HEK293T (cell line): ENCODE results near the gene KRT13.

Experiments
- CTCF ChIA-PET: fragments of 350-600 bp; formaldehyde crosslinking; extraction: SDS; loops from one replicate; lab custom pipeline; 2021; ENCODE audit warnings: antibody characterized with exemption, inconsistent platforms; lab: Yijun Ruan, JAX
- POLR2A ChIA-PET: fragments of 350-600 bp; formaldehyde crosslinking; extraction: SDS; loops from one replicate; lab custom pipeline; 2020; ENCODE audit warnings: antibody characterized with exemption, inconsistent platforms; lab: Yijun Ruan, JAX
- DNase-seq: peaks from one replicate; pipeline ENCODE4 v3.0.0; 2012; ENCODE audit warnings: mixed read lengths; ENCODE audit errors: extremely low spot score
- ARNT ChIP-seq: fragments of 450-650 bp; IDR thresholded peaks from 2 replicates; pipeline ENCODE4 v1.6.1; 2017; ENCODE audit warnings: mild to moderate bottlenecking
- BHLHE40 ChIP-seq: fragments of 450-650 bp; IDR thresholded peaks from 2 replicates; pipeline ENCODE4 v1.6.1; 2016; ENCODE audit warnings: mild to moderate bottlenecking, moderate library complexity, borderline replicate concordance
- CTBP1 ChIP-seq: fragments of 450-650 bp; IDR thresholded peaks from 2 replicates; pipeline ENCODE4 v1.6.1; 2016; ENCODE audit warnings: borderline replicate concordance
- ELF4 ChIP-seq: fragments of 450-650 bp; IDR thresholded peaks from 2 replicates; pipeline ENCODE4 v1.6.1; 2017; ENCODE audit warnings: antibody characterized with exemption
- FOXA1 ChIP-seq: fragments of 450-650 bp; IDR thresholded peaks from 2 replicates; pipeline ENCODE4 v1.6.1; 2016; ENCODE audit warnings: mild to moderate bottlenecking
- FOXK2 ChIP-seq: fragments of 450-650 bp; IDR thresholded peaks from 2 replicates; pipeline ENCODE4 v1.6.1; 2016; ENCODE audit warnings: mild to moderate bottlenecking
- FOXM1 ChIP-seq: fragments of 450-650 bp; IDR thresholded peaks from 2 replicates; pipeline ENCODE4 v1.6.1; 2017; ENCODE audit warnings: mild to moderate bottlenecking, borderline replicate concordance
- HDGF ChIP-seq: fragments of 450-650 bp; IDR thresholded peaks from 2 replicates; pipeline ENCODE4 v1.6.1; 2017; ENCODE audit warnings: antibody characterized with exemption, borderline replicate concordance
- L3MBTL2 ChIP-seq: fragments of 450-650 bp; conservative IDR thresholded peaks from 2 replicates; pipeline ENCODE4 v1.6.1; 2016; ENCODE audit warnings: mild to moderate bottlenecking
- LEF1 ChIP-seq: fragments of 450-650 bp; IDR thresholded peaks from 2 replicates; pipeline ENCODE4 v1.6.1; 2017; ENCODE audit warnings: mild to moderate bottlenecking, borderline replicate concordance
- NFRKB ChIP-seq: fragments of 450-650 bp; IDR thresholded peaks from 2 replicates; pipeline ENCODE4 v1.6.1; 2016; ENCODE audit warnings: mild to moderate bottlenecking, moderate library complexity
- SP1 ChIP-seq: fragments of 450-650 bp; IDR thresholded peaks from 2 replicates; pipeline ENCODE4 v1.6.1; 2017
- SUZ12 ChIP-seq: fragments of 450-650 bp; IDR thresholded peaks from 2 replicates; pipeline ENCODE4 v1.6.1; 2016; ENCODE audit warnings: mild to moderate bottlenecking
- TARDBP ChIP-seq: fragments of 450-650 bp; IDR thresholded peaks from 2 replicates; pipeline ENCODE4 v1.6.1; 2016
- ZNF384 ChIP-seq: fragments of 450-650 bp; IDR thresholded peaks from 2 replicates; pipeline ENCODE4 v1.6.1; 2016
- TF ChIP-seq, protein P1 (sequence below): fragments of 450-650 bp; IDR thresholded peaks from 2 replicates; pipeline ENCODE4 v1.6.1; 2016

The KRT13 gene

DNA sequence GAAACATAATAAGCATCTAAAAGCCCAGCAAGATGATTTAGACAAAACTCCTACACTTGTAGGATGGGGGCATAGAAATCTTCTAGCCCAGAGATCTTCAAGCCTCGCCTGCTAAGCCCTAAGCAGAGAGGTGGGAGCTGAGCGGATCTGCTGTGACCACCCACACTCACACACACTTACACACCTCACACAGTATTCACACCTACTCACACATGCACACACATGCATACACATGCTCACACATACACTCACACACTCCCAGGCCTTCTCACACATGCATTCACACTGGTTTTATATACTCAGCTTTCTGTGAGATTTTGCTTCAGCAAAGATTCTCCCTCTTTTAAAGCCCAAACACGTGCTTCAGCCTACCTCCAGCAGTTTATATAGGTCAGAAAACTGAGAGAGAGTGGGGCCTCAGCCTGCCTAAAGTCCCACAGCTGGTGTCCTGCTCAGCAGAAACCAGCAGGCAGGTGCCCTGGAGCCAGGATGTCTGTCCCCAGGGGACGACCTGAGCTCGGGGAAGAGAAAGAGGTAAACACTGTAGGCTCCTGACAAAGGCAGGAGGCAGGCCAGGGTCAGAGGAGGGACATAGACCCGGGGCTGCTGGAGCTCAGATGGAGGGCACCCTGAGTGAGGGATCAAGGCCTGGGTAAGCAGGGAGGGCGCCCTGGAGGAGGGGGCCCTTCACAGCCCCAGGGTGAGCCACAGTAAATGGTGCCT lies 34.7 kb upstream of the KRT13 start:
- ChIA-PET CTCF (interaction anchor here (2.8 kb wide), 1 partner anchor 9 kb away, joined by 36 read pairs; no protein-coding TSS in a partner anchor), POLR2A (no interaction called here)
- TF ChIP-seq HDGF (no peak), FOXM1 (no peak), FOXK2 (no peak), NFRKB (no peak), BHLHE40 (no peak), FOXA1 (no peak), L3MBTL2 (no peak), SUZ12 (no peak)
- TF ChIP-seq, protein P1, sequence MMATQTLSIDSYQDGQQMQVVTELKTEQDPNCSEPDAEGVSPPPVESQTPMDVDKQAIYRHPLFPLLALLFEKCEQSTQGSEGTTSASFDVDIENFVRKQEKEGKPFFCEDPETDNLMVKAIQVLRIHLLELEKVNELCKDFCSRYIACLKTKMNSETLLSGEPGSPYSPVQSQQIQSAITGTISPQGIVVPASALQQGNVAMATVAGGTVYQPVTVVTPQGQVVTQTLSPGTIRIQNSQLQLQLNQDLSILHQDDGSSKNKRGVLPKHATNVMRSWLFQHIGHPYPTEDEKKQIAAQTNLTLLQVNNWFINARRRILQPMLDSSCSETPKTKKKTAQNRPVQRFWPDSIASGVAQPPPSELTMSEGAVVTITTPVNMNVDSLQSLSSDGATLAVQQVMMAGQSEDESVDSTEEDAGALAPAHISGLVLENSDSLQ, result no peak
- DNase-seq, result no peak

DNA sequence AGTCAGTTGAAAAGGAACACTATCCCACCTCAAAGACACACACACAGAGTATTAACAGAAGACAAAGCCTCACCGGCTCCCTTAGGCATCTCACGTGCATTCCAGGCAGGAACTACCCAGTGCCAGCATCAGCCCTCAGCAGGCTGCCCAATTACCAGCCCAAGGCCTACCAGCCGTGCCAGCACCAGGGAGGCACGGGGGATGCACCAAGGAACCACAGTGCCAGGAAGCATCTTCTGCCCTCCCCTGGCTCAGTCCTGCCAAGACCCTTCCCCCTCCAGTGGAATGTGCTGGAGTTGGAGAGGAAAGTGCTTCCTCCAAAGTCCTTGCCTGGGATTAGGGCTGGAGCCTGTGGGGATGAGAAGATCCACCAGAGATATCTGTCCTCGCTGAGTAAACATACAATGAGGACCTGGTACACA lies 33.7 kb upstream of the KRT13 start:
- TF ChIP-seq ARNT (no peak), HDGF (no peak), L3MBTL2 (no peak)
- TF ChIP-seq, protein P1, result no peak
- POLR2A ChIA-PET, result no interaction called here
- CTCF ChIA-PET, result interaction anchor here (2.8 kb wide), 1 partner anchor 10 kb away, joined by 36 read pairs; no protein-coding TSS in a partner anchor
- no peak for DNase-seq

DNA sequence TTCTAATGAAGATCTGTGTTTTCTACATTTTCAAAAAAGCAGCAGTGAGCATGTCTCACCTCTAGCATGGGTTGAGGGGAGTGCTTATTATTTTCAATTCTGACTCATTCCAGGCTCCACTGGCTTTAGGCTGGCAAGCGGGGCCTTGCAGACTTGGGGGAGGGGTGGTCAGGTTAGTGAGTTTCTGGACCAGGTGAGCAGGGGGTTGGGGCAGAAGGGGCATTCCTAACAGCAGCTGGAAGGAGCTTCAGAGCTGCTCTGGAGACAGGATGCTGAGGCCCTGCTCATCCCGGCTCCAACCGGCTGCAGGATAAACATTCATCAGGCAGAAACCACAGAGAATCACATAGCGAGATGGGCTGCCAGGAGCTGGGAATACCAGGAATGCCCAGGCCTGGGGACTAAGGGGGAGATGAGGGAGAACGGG lies 33.2 kb upstream of the KRT13 start:
- ChIA-PET POLR2A (no interaction called here), CTCF (interaction anchor here (2.8 kb wide), 1 partner anchor 10 kb away, joined by 36 read pairs; no protein-coding TSS in a partner anchor)
- TF ChIP-seq ELF4 (no peak), CTBP1 (no peak), SP1 (no peak), L3MBTL2 (no peak), ARNT (no peak), SUZ12 (no peak), FOXA1 (no peak)
- no peak for DNase-seq

DNA sequence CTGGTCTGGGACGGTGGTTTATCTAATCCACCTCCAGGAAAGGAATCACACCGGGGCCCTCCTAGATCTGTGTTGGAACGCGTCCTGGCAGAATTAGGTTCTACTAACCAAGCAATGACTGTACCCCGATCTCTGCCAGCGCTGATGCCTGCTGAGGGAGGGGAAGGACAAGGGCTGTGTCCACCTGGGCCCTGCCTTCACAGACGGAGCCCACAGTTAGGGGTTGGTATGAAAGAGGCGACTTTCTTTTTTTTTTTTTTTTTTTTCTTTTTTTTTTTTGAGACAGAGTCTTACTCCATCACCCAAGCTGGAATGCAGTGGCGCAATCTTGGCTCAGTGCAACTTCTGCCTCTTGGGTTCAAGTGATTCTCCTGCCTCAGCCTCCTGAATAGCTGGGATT lies 32.6 kb upstream of the KRT13 start:
- CTCF ChIA-PET, result interaction anchor here (1.4 kb wide), 1 partner anchor 12 kb away, joined by 6 read pairs; no protein-coding TSS in a partner anchor
- POLR2A ChIA-PET, result no interaction called here
- TF ChIP-seq BHLHE40 (no peak), ELF4 (no peak), HDGF (no peak), L3MBTL2 (no peak), ARNT (no peak), LEF1 (no peak), FOXK2 (no peak), FOXM1 (no peak), TARDBP (no peak), CTBP1 (no peak), SP1 (no peak), FOXA1 (no peak), ZNF384 (no peak), SUZ12 (no peak), NFRKB (no peak)
- TF ChIP-seq, protein P1, result no peak
- no peak for DNase-seq

DNA sequence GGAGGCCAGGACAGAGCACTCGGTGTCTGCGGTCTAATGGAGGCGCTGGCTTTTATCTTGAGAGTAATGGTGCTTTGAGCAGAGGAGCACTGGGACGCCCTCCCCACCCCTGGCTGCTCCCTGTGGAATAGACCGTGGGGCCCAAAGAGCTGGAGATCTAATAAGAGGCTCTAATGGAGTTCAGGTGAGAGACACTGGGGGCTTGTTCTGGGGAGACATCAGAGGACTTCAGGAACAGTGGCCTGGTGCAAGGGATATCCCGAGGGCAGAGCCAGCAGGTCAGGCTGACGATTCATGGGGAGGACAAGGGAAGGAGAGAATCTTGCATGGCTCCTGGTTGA lies 32.2 kb upstream of the KRT13 start:
- ChIA-PET POLR2A (no interaction called here), CTCF (interaction anchor here (1.4 kb wide), 1 partner anchor 12 kb away, joined by 6 read pairs; no protein-coding TSS in a partner anchor)
- no peak for DNase-seq
- no peak for TF ChIP-seq TARDBP

DNA sequence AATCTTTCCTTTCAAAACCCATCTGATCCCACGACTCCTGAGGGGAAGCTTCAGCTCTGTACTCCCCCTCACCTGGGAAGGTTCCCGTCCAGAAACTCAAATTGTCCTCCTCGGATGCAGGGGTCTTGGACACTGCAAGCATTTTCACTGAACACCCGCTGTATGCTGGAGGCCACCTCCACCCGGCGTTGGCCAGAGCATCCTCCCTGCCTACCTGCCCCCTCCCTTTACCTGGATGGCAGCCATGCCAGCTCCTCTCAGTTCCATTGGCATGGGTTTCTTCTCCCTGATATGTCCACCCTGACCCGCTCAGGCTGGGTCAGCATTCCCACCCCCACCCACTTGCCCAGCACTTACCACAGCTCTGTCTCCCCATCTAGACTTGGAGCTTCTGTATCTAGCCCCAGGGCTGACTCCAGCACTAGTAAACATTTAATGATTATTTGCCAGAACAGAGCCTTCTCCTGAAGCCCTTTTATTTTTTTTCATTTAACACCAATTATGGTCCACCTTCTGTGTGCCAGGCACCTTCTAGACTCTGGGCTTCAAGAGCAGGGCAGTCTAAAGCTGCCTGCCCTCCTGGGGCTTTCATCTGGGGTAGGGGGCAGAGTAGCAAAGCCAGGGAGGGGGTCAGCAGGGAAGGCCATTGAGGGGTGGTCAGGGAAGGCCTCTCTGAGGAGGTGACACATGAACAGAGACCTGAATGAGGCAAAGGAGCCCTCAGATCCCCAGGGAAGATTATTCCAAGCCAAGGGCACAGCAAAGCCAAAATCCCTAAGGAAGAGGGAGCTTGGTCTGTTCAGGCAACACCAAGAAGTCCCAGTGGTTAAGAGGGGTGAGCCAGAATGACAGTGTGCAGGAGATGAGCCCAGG lies 31.6 kb upstream of the KRT13 start:
- CTCF ChIA-PET, result interaction anchor here (1.4 to 4.6 kb wide), 3 partner anchors 12 to 129 kb away, joined by 4 to 26 read pairs (median 6); no protein-coding TSS in a partner anchor
- no peak for TF ChIP-seq ZNF384
- TF ChIP-seq LEF1, result no peak
- TF ChIP-seq ELF4, result no peak
- no peak for TF ChIP-seq BHLHE40
- no peak for TF ChIP-seq CTBP1
- TF ChIP-seq FOXM1, result no peak
- TF ChIP-seq HDGF, result no peak
- no peak for TF ChIP-seq ARNT
- TF ChIP-seq, protein P1, result no peak
- TF ChIP-seq SP1, result no peak
- TF ChIP-seq FOXA1, result no peak
- TF ChIP-seq FOXK2, result no peak
- no peak for TF ChIP-seq NFRKB
- TF ChIP-seq TARDBP, result no peak
- no peak for TF ChIP-seq L3MBTL2
- DNase-seq, result no peak
- POLR2A ChIA-PET, result no interaction called here
